A549 (cell line): Measurements from ENCODE around the gene INO80D.

Source experiments
- CEBPB ChIP-seq, 2 experiments: fragments of >200 bp in 1 of 2; sonication (Bioruptor Twin) in 1 of 2; formaldehyde crosslinking in 1 of 2; IDR thresholded peaks; 2 replicates each; pipeline ENCODE4 v1.6.1; 2012 to 2016
- EP300 ChIP-seq, 2 experiments: fragments of >200 bp; sonication (Bioruptor Twin); formaldehyde crosslinking; IDR thresholded peaks; 2 replicates in 1 of 2; 3 replicates in 1 of 2; pipeline ENCODE4 v1.6.1; 2016 to 2017
- ESRRA ChIP-seq: fragments of 150-350 bp; IDR thresholded peaks from 2 replicates; pipeline ENCODE4 v1.6.1; 2014; ENCODE audit warnings: mild to moderate bottlenecking, low read length, borderline replicate concordance
- GATA3 ChIP-seq: IDR thresholded peaks from 2 replicates; pipeline ENCODE4 v1.6.1; 2012; ENCODE audit warnings: borderline replicate concordance
- HOXA7 ChIP-seq: fragments of 250-450 bp; sonication (Bioruptor Pico); IDR thresholded peaks from 2 replicates; pipeline ENCODE4 v1.5.0; 2020; ENCODE audit warnings: mild to moderate bottlenecking, moderate library complexity
- JUNB ChIP-seq: fragments of >200 bp; sonication (Bioruptor Twin); formaldehyde crosslinking; IDR thresholded peaks from 2 replicates; pipeline ENCODE4 v1.6.1; 2016
- KDM1A ChIP-seq: fragments of 200-600 bp; sonication (generic); IDR thresholded peaks from 2 replicates; pipeline ENCODE4 v1.6.1; 2016; ENCODE audit warnings: low read depth, mild to moderate bottlenecking
- RCOR1 ChIP-seq: fragments of 150-350 bp; IDR thresholded peaks from 2 replicates; pipeline ENCODE4 v1.6.1; 2014; ENCODE audit warnings: antibody characterized with exemption, low read length, low read depth
- RFX5 ChIP-seq: fragments of 450-650 bp; IDR thresholded peaks from 2 replicates; pipeline ENCODE4 v1.7.1; 2014; ENCODE audit warnings: antibody characterized with exemption, mild to moderate bottlenecking, moderate library complexity
- TF ChIP-seq, protein P1 (sequence below): fragments of >200 bp; sonication (Bioruptor Twin); formaldehyde crosslinking; IDR thresholded peaks from 3 replicates; pipeline ENCODE4 v1.5.1; 2016
- TF ChIP-seq, protein P2 (sequence below): fragments of 150-350 bp; IDR thresholded peaks from 2 replicates; pipeline ENCODE4 v1.6.1; 2014; ENCODE audit warnings: low read depth, mild to moderate bottlenecking, low read length

DNA sequence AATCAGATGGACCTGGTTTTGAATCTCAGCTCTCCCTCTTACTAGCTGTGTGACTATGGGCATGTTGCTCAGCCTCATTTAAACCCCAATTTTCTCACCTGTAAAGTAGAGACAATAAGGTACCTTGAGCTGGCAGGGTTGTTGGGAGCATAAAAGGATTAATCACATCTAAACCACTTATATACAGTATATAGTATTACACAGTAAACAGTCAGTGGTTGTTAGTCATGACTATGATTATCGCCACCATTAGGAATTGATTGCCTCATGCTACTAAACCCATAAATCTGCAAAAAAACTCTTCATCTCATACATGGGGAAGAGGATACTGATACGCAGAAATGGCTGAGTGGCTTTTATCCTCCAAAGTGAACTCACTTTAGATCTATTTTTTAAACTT lies 65.8 kb downstream of the INO80D start:
- TF ChIP-seq, protein P1, sequence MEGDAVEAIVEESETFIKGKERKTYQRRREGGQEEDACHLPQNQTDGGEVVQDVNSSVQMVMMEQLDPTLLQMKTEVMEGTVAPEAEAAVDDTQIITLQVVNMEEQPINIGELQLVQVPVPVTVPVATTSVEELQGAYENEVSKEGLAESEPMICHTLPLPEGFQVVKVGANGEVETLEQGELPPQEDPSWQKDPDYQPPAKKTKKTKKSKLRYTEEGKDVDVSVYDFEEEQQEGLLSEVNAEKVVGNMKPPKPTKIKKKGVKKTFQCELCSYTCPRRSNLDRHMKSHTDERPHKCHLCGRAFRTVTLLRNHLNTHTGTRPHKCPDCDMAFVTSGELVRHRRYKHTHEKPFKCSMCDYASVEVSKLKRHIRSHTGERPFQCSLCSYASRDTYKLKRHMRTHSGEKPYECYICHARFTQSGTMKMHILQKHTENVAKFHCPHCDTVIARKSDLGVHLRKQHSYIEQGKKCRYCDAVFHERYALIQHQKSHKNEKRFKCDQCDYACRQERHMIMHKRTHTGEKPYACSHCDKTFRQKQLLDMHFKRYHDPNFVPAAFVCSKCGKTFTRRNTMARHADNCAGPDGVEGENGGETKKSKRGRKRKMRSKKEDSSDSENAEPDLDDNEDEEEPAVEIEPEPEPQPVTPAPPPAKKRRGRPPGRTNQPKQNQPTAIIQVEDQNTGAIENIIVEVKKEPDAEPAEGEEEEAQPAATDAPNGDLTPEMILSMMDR, result no peak
- TF ChIP-seq EP300 (IDR thresholded peaks at IDR 0.05) (no peak), RFX5 (no peak), GATA3 (no peak), HOXA7 (no peak), KDM1A (no peak), ESRRA (no peak), CEBPB (IDR thresholded peaks at IDR 0.05) (no peak), RCOR1 (no peak), JUNB (no peak)
- TF ChIP-seq, protein P2, sequence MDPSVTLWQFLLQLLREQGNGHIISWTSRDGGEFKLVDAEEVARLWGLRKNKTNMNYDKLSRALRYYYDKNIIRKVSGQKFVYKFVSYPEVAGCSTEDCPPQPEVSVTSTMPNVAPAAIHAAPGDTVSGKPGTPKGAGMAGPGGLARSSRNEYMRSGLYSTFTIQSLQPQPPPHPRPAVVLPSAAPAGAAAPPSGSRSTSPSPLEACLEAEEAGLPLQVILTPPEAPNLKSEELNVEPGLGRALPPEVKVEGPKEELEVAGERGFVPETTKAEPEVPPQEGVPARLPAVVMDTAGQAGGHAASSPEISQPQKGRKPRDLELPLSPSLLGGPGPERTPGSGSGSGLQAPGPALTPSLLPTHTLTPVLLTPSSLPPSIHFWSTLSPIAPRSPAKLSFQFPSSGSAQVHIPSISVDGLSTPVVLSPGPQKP, result no peak
